ENCODE results near the gene GPC3.

DNA sequence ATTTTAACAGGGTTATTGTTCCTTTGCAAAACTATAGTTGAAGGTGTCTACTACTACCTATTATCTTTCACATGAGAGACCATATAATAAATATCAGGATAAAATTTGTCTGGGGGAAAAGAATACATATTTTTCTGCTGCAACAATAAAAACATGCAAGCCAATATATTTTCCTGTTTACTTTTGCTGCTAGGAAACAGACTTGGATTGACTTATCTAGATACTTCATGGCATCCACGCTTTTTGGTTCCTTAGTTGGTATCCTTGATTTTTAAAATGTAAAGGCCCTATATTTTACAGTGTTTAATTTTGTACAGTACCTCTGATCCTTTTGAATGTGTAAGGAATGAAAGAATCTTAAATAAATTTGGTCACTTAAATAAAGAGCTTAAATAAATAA is 150.6 kb downstream of the GPC3 start:
- TF ChIP-seq, protein P1, sequence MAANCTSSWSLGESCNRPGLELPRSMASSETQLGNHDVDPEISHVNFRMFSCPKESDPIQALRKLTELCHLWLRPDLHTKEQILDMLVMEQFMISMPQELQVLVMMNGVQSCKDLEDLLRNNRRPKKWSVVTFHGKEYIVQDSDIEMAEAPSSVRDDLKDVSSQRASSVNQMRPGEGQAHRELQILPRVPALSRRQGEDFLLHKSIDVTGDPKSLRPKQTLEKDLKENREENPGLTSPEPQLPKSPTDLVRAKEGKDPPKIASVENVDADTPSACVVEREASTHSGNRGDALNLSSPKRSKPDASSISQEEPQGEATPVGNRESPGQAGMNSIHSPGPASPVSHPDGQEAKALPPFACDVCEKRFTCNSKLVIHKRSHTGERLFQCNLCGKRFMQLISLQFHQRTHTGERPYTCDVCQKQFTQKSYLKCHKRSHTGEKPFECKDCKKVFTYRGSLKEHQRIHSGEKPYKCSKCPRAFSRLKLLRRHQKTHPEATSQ (tag by site-specific recombination; IDR thresholded peaks at IDR 0.05): no peak
- TF ChIP-seq, protein P2, sequence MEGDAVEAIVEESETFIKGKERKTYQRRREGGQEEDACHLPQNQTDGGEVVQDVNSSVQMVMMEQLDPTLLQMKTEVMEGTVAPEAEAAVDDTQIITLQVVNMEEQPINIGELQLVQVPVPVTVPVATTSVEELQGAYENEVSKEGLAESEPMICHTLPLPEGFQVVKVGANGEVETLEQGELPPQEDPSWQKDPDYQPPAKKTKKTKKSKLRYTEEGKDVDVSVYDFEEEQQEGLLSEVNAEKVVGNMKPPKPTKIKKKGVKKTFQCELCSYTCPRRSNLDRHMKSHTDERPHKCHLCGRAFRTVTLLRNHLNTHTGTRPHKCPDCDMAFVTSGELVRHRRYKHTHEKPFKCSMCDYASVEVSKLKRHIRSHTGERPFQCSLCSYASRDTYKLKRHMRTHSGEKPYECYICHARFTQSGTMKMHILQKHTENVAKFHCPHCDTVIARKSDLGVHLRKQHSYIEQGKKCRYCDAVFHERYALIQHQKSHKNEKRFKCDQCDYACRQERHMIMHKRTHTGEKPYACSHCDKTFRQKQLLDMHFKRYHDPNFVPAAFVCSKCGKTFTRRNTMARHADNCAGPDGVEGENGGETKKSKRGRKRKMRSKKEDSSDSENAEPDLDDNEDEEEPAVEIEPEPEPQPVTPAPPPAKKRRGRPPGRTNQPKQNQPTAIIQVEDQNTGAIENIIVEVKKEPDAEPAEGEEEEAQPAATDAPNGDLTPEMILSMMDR (tag by site-specific recombination; IDR thresholded peaks at IDR 0.05): no peak
- TF ChIP-seq ZNF114 (tag by site-specific recombination; IDR thresholded peaks at IDR 0.05): no peak

All from HEK293 (cell line).